Neural cell (in vitro differentiated cells): ENCODE results near the gene DYNC2H1. TPM values are rescaled to one million over a fixed set of nuclear protein-coding genes. Genes with fewer than 3 reads are reported as not detected.

Source experiments
- H2AFZ ChIP-seq: fragments of 200-600, 300-800 bp; sonication (generic), shearing (Covaris generic); 2 replicates; pipeline ENCODE4 v1.6.0; 2014; ENCODE audit warnings: low read depth, mild to moderate bottlenecking, antibody characterized with exemption, low read length, moderate library complexity
- H3F3A ChIP-seq: fragments of 200-600 bp; shearing (Covaris generic); 2 replicates; pipeline ENCODE4 v1.6.1; 2016; ENCODE audit warnings: mild to moderate bottlenecking, moderate library complexity, mixed read lengths, antibody characterized with exemption, low read length; ENCODE audit not compliant: insufficient read depth, poor library complexity, severe bottlenecking
- H3K27ac ChIP-seq: fragments of 200-600, 300-800 bp; sonication (generic), shearing (Covaris generic); 2 replicates; pipeline ENCODE4 v1.5.1; 2014; ENCODE audit warnings: mild to moderate bottlenecking, low read length, moderate library complexity
- H3K27me3 ChIP-seq: fragments of 300-800, 200-600 bp; sonication (generic), shearing (Covaris generic); 2 replicates; pipeline ENCODE4 v1.6.0; 2014; ENCODE audit warnings: mild to moderate bottlenecking, low read depth, low read length, moderate library complexity; ENCODE audit not compliant: insufficient read depth
- H3K36me3 ChIP-seq: fragments of 300-800, 200-600 bp; sonication (generic), shearing (Covaris generic); 2 replicates; pipeline ENCODE4 v1.5.1; 2014; ENCODE audit warnings: mild to moderate bottlenecking, antibody characterized with exemption, low read length, moderate library complexity; ENCODE audit not compliant: insufficient read depth
- H3K4me2 ChIP-seq: fragments of 300-800, 200-600 bp; sonication (generic), shearing (Covaris generic); 2 replicates; pipeline ENCODE4 v1.6.0; 2014; ENCODE audit warnings: mild to moderate bottlenecking, low read length
- H3K4me3 ChIP-seq: fragments of 300-800, 200-600 bp; sonication (generic), shearing (Covaris generic); 2 replicates; pipeline ENCODE4 v1.5.1; 2014; ENCODE audit warnings: mild to moderate bottlenecking, low read length, moderate library complexity
- H3K79me2 ChIP-seq: fragments of 200-600 bp; shearing (Covaris generic); replicated peaks from 2 replicates; pipeline ENCODE4 v1.6.0; 2014; ENCODE audit warnings: mild to moderate bottlenecking, low read length, moderate library complexity; ENCODE audit not compliant: insufficient read depth
- H3K9ac ChIP-seq: fragments of 300-800, 200-600 bp; sonication (generic), shearing (Covaris generic); 2 replicates; pipeline ENCODE4 v1.6.1; 2016; ENCODE audit warnings: mild to moderate bottlenecking, low read length, mixed read lengths
- H3K9me2 ChIP-seq: fragments of 200-600 bp; shearing (Covaris generic); 2 replicates; pipeline ENCODE4 v1.6.1; 2016; ENCODE audit warnings: mild to moderate bottlenecking, low read length, mixed read lengths; ENCODE audit not compliant: insufficient read depth
- H3K9me3 ChIP-seq: fragments of 200-600, 300-800 bp; sonication (generic), shearing (Covaris generic); 2 replicates; pipeline ENCODE4 v1.6.1; 2016; ENCODE audit warnings: mild to moderate bottlenecking, mixed run types, low read length, moderate library complexity, mixed read lengths
- H4K20me1 ChIP-seq: fragments of 200-600 bp; shearing (Covaris generic); 2 replicates; pipeline ENCODE4 v1.6.1; 2016; ENCODE audit warnings: mild to moderate bottlenecking, mixed run types; ENCODE audit not compliant: insufficient read depth
- CTCF ChIP-seq: fragments of 450-650 bp; IDR thresholded peaks from 2 replicates; pipeline ENCODE4 v1.5.1; 2014; ENCODE audit warnings: antibody characterized with exemption, mild to moderate bottlenecking, moderate library complexity; ENCODE audit not compliant: poor library complexity, severe bottlenecking
- EP300 ChIP-seq: fragments of 450-650 bp; conservative IDR thresholded peaks from 2 replicates; pipeline ENCODE4 v1.6.1; 2014; ENCODE audit warnings: antibody characterized with exemption, mild to moderate bottlenecking, moderate library complexity; ENCODE audit not compliant: poor library complexity, severe bottlenecking
- EZH2 ChIP-seq: fragments of 200-600, 300-800 bp; shearing (Covaris generic), sonication (generic); IDR thresholded peaks from 2 replicates; pipeline ENCODE4 v1.6.1; 2014; ENCODE audit warnings: antibody characterized with exemption, low read length, borderline replicate concordance, mild to moderate bottlenecking; ENCODE audit not compliant: insufficient read depth, poor library complexity, severe bottlenecking
- MXI1 ChIP-seq: fragments of 450-650 bp; conservative IDR thresholded peaks from 2 replicates; pipeline ENCODE4 v1.6.1; 2014; ENCODE audit warnings: antibody characterized with exemption, mild to moderate bottlenecking; ENCODE audit not compliant: poor library complexity, severe bottlenecking
- POLR2AphosphoS5 ChIP-seq: IDR thresholded peaks from 2 replicates; pipeline ENCODE4 v1.6.1; 2012
- RAD21 ChIP-seq: fragments of 450-650 bp; conservative IDR thresholded peaks from 2 replicates; pipeline ENCODE4 v1.6.1; 2014; ENCODE audit warnings: antibody characterized with exemption, mild to moderate bottlenecking, moderate library complexity
- REST ChIP-seq: IDR thresholded peaks from 2 replicates; pipeline ENCODE4 v1.6.1; 2012; ENCODE audit warnings: borderline replicate concordance
- SMC3 ChIP-seq: fragments of 450-650 bp; conservative IDR thresholded peaks from 2 replicates; pipeline ENCODE4 v1.6.1; 2014; ENCODE audit warnings: antibody characterized with exemption, mild to moderate bottlenecking, moderate library complexity; ENCODE audit not compliant: poor library complexity
- TAF1 ChIP-seq: IDR thresholded peaks from 2 replicates; pipeline ENCODE4 v1.6.1; 2012; ENCODE audit warnings: low read depth
- polyA plus RNA-seq: library from polyadenylated mRNA; depleted of rRNA; stranded (reverse); fragments of >200 nt; gene quantifications from 2 replicates; pipeline ENCODE4 v1.2.3, GENCODE V29; 2014

The DYNC2H1 gene
- polyA plus RNA-seq, 1 donor from 2014 or later: 14.1 TPM

GRCh38 chr11:103515283-103515682 is 406.1 kb downstream of the DYNC2H1 start:
- H2AFZ ChIP-seq: no peak overlapping the region
- H3F3A ChIP-seq: no peaks in the 10 kb centered on the region
- no peaks in the 10 kb centered on the region for H3K9me3 ChIP-seq
- no peaks in the 10 kb centered on the region for H3K79me2 ChIP-seq
- TF ChIP-seq SMC3: no peak
- TF ChIP-seq REST: no peak
- no peak for TF ChIP-seq TAF1
- TF ChIP-seq RAD21: no peak
- no peak for TF ChIP-seq MXI1
- TF ChIP-seq EP300: no peak
- TF ChIP-seq POLR2AphosphoS5: no peak
- TF ChIP-seq CTCF: no peak
- no peak for TF ChIP-seq EZH2
- no peak overlapping the region for H3K4me3 ChIP-seq
- no peak overlapping the region for H3K27ac ChIP-seq
- H3K9me2 ChIP-seq: no peaks in the 10 kb centered on the region
- no peak overlapping the region for H3K9ac ChIP-seq
- no peaks in the 10 kb centered on the region for H4K20me1 ChIP-seq
- no peak overlapping the region for H3K4me2 ChIP-seq
- no peaks in the 10 kb centered on the region for H3K27me3 ChIP-seq
- H3K36me3 ChIP-seq: no peaks in the 10 kb centered on the region

GRCh38 chr11:103520792-103521191 is 411.6 kb downstream of the DYNC2H1 start:
- no peaks in the 10 kb centered on the region for H3K9me2 ChIP-seq
- no peaks in the 10 kb centered on the region for H3K27me3 ChIP-seq
- no peak overlapping the region for H3K9ac ChIP-seq
- no peak overlapping the region for H2AFZ ChIP-seq
- no peak overlapping the region for H3K4me3 ChIP-seq
- H3K79me2 ChIP-seq: no peaks in the 10 kb centered on the region
- H4K20me1 ChIP-seq: no peaks in the 10 kb centered on the region
- no peaks in the 10 kb centered on the region for H3K36me3 ChIP-seq
- H3K27ac ChIP-seq: no peak overlapping the region
- no peaks in the 10 kb centered on the region for H3K9me3 ChIP-seq
- H3F3A ChIP-seq: no peaks in the 10 kb centered on the region
- TF ChIP-seq MXI1: no peak
- no peak overlapping the region for H3K4me2 ChIP-seq

- H3K9me3 ChIP-seq: no peaks in the 10 kb centered on the region
- no peak for TF ChIP-seq EP300
- TF ChIP-seq MXI1: no peak
- TF ChIP-seq RAD21: no peak
- TF ChIP-seq SMC3: no peak
- no peak for TF ChIP-seq TAF1
- TF ChIP-seq POLR2AphosphoS5: no peak
- TF ChIP-seq REST: no peak
- TF ChIP-seq CTCF: no peak
- TF ChIP-seq EZH2: no peak
- no peaks in the 10 kb centered on the region for H3F3A ChIP-seq
- H2AFZ ChIP-seq: no peak overlapping the region
- H4K20me1 ChIP-seq: no peaks in the 10 kb centered on the region
- no peak overlapping the region for H3K4me3 ChIP-seq
- H3K9ac ChIP-seq: no peak overlapping the region
- H3K27ac ChIP-seq: no peak overlapping the region
- H3K79me2 ChIP-seq: no peaks in the 10 kb centered on the region
- H3K36me3 ChIP-seq: no peaks in the 10 kb centered on the region
- no peaks in the 10 kb centered on the region for H3K27me3 ChIP-seq
- H3K9me2 ChIP-seq: no peaks in the 10 kb centered on the region
- H3K4me2 ChIP-seq: no peak overlapping the region
Observed at GRCh38 chr11:103525069-103525468, 415.8 kb downstream of the DYNC2H1 start.
